Epithelial cell of esophagus (primary cell): ENCODE measurements around the gene IRF9.

ENCODE experiments used
- DNase-seq: peaks from one replicate; pipeline ENCODE4 v3.0.0; 2010; ENCODE audit warnings: low read depth
- H3K4me3 ChIP-seq: 2 replicates; pipeline ENCODE4 v1.5.1; 2011; ENCODE audit warnings: mild to moderate bottlenecking, low read length, control low read depth
- CTCF ChIP-seq: IDR thresholded peaks from 2 replicates; pipeline ENCODE4 v1.5.1; 2011; ENCODE audit warnings: low read depth, mild to moderate bottlenecking, low read length, control low read depth, inconsistent platforms; ENCODE audit not compliant: insufficient read depth; ENCODE audit errors: missing control alignments

Gene IRF9

GRCh38 chr14:24213866-24214662, 53.0 kb downstream of the IRF9 start:
- no peak for DNase-seq
- no peak for TF ChIP-seq CTCF
- H3K4me3 ChIP-seq, result peak overlapping the region; percentile 88

- peak; percentile 91 for DNase-seq
- TF ChIP-seq CTCF, result peak; percentile 54
Observed at GRCh38 chr14:24215495-24216344, 54.7 kb downstream of the IRF9 start, which contains the start of gene MDP1. Gene MDP1, minus strand, starts transcription at chr14:24216066. Its CDS starts 111 bp downstream, at chr14:24215955.

More at GRCh38 chr14:24215495-24216344, 54.7 kb downstream of the IRF9 start, which contains the start of gene MDP1:
- peak within 1 kb of the TSS; percentile 64 for H3K4me3 ChIP-seq
